ENCODE measurements around the gene LRCH2.

The LRCH2 gene, protein sequence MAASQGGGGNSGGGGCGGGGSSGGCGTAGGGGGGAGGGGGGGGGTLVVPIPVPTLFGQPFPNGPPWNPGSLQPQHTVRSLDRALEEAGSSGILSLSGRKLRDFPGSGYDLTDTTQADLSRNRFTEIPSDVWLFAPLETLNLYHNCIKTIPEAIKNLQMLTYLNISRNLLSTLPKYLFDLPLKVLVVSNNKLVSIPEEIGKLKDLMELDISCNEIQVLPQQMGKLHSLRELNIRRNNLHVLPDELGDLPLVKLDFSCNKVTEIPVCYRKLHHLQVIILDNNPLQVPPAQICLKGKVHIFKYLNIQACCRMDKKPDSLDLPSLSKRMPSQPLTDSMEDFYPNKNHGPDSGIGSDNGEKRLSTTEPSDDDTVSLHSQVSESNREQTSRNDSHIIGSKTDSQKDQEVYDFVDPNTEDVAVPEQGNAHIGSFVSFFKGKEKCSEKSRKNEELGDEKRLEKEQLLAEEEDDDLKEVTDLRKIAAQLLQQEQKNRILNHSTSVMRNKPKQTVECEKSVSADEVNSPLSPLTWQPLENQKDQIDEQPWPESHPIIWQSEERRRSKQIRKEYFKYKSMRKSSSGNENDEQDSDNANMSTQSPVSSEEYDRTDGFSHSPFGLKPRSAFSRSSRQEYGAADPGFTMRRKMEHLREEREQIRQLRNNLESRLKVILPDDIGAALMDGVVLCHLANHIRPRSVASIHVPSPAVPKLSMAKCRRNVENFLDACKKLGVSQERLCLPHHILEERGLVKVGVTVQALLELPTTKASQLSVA

DNA sequence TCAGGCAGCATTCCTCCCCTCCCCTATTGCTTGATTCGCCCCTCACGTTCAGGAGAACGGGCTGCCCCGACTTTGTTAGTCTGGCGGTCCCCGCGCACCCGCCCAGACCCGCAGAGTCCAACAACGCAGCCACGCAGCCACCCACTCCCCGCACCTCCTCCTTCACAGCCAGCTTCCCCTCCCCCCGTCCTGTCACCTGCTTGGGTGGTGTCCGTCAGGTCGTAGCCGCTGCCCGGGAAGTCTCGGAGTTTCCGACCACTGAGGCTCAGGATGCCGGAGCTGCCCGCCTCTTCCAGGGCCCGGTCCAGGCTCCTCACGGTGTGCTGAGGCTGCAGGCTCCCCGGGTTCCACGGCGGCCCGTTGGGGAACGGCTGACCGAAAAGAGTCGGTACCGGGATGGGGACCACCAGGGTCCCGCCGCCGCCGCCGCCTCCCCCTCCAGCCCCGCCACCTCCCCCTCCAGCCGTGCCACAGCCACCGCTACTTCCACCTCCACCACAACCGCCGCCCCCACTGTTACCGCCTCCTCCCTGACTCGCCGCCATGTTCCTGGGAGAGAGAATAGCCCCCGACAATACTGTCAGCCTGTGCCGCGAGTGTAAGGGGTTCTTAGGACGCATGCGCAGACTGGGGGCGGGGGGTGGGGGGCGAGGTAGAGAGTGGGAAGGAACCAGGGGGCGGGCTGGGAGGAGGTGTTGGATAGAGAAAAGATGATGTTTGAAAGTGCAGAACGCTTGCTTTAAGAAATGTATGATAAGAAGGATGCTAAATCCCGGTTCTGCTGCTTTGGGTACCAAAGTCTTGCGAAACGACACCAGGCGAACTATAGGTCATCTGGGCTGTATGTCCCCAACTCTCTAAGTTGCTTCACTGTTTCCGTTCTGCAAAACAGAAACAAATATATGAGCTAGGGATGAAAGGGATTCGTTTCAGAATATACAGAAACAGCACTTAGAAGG lies at the start of gene LRCH2:
Gene LRCH2, minus strand, starts transcription at position 600 of the 959 bp plus-strand sequence. Its CDS starts 55 bp downstream, at position 545.
- TF ChIP-seq GATA2 (IDR thresholded peaks at IDR 0.05; ENCODE audit: low read depth, low read length) (no peak), GATA3 (IDR thresholded peaks at IDR 0.05; ENCODE audit: low read depth, low read length) (no peak)

DNA sequence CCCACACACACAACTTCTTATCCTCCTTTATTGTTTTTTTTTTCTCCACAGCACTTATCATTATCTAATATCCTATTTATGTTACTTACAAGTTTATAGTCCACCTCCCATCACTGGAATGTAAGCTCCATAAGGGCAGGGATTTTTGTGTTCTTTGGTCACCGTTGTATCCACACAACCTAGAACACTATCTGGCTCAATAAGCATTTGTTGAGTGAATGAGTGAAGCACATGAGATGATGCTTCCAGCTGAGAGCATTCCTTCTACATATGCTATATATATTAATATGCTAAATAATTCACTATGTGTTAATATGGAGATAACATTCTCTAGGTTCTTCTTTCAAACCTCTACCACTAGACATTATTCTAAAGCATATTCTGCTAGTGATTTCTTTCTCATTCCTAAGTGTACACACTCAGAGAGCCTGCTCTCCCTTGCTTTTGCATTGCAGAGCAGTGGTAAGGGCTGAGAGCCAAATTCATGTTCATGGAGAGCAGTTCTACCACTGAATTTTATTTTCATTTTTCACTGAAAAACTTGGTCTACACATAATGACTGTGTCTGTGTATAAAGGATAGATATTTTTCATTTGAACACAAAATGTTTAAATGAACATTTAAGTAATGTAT lies 35.3 kb upstream of the LRCH2 start:
- TF ChIP-seq GATA2 (IDR thresholded peaks at IDR 0.05; ENCODE audit: low read depth, low read length), result no peak
- no peak for TF ChIP-seq GATA3 (IDR thresholded peaks at IDR 0.05; ENCODE audit: low read depth, low read length)

DNA sequence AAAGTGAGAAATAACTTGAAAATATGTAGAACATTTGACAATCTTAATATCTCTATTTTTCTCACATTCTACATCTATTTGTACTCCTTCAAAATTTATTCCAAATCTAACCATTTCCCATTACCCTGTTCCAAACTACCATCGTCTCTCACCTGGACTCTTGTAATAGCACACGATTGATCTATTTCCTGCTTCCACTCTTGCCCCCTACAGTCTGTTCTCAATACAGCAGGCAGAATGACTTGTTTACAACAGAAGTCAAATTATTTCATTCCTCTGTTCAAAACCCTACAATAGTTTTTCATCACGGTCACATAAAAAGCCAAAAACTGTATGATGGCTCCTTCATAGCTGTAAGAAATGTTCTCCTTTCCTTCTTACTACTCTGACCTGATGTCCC lies 34.5 kb upstream of the LRCH2 start:
- TF ChIP-seq GATA3 (IDR thresholded peaks at IDR 0.05; ENCODE audit: low read depth, low read length), result no peak
- TF ChIP-seq GATA2 (IDR thresholded peaks at IDR 0.05; ENCODE audit: low read depth, low read length), result no peak

DNA sequence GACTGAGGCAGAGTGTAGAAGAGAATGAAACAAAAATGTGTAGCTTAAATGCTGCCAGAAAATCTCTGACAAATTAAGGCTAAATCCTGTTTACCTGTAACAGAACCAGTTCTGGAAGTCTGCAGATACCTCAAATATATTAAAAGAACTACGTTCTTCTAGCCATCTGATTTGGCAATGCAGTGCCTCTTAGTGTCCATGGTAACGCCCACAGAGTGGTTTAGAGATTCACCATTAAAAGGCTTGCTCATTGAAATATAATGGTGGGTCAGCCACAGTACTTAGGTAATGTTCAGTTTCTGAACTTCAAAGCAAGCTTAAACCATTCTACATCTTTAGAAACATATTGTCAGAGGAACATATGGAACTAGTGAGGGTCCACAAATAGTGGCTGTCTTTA lies 32.4 kb upstream of the LRCH2 start:
- no peak for TF ChIP-seq GATA3 (IDR thresholded peaks at IDR 0.05; ENCODE audit: low read depth, low read length)
- no peak for TF ChIP-seq GATA2 (IDR thresholded peaks at IDR 0.05; ENCODE audit: low read depth, low read length)

DNA sequence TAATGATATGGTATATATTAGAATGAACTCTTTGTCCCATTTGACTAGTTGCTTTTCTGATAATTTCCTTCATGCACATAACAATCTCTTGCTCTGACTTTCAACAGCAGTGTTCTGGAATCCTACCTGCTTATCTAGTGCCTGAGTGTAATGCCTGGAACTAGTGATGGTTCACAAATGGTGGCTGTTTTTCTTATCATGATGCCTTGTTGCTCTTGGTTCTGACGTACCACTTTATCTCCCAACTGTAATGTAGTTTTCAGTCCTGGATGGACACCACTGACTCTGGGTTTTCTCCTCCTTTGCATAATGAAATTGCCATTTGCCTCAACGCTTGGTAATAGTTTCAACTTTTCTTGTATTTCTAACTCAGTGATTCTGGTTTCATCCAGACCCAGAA lies 30.1 kb upstream of the LRCH2 start:
- peak; percentile 60; the same call in 1 of the 2 replicates for TF ChIP-seq GATA3 (IDR thresholded peaks at IDR 0.05; ENCODE audit: low read depth, low read length)
- peak; percentile 46; the same call in 1 of the 2 replicates for TF ChIP-seq GATA2 (IDR thresholded peaks at IDR 0.05; ENCODE audit: low read depth, low read length)

DNA sequence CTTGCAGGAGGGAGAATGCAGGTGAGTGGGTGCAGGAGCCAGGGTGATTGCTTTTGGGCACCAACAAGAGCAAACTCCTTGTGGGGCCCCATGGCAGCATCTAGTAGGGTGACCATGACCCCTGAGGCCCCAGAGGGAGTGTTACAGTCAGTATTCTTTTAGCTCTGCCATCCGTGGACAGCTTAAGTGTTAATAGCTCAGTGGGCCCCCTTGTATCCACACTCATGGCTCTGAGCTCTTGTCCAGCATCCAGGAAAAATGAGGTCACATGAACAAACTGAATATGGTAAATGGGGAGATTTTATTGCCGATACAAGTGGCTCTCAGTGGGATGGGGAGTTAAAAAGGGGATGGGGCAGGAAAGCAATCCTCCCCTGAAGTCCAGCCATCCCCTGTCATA lies 27.3 kb upstream of the LRCH2 start:
- TF ChIP-seq GATA3 (IDR thresholded peaks at IDR 0.05; ENCODE audit: low read depth, low read length) (no peak), GATA2 (IDR thresholded peaks at IDR 0.05; ENCODE audit: low read depth, low read length) (no peak)

DNA sequence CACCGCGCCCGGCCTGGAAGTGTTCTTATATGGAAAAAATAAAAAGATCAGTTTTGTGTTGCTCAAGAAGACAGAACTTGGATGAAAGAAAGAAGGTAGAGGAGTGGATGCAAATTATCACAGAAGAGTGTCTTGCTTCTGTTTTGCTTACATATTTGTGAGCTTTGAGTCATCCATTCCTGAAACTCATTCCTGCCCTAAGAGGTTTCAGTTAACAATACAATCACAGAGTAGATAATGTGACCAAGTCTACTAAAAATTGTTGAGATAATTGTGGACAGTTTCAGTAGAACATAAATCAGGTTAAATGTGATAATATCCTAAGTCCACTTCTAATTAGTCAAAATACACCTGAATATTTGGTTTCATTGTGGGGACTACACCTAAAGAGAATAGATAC lies 26.4 kb upstream of the LRCH2 start:
- no peak for TF ChIP-seq GATA3 (IDR thresholded peaks at IDR 0.05; ENCODE audit: low read depth, low read length)
- no peak for TF ChIP-seq GATA2 (IDR thresholded peaks at IDR 0.05; ENCODE audit: low read depth, low read length)

DNA sequence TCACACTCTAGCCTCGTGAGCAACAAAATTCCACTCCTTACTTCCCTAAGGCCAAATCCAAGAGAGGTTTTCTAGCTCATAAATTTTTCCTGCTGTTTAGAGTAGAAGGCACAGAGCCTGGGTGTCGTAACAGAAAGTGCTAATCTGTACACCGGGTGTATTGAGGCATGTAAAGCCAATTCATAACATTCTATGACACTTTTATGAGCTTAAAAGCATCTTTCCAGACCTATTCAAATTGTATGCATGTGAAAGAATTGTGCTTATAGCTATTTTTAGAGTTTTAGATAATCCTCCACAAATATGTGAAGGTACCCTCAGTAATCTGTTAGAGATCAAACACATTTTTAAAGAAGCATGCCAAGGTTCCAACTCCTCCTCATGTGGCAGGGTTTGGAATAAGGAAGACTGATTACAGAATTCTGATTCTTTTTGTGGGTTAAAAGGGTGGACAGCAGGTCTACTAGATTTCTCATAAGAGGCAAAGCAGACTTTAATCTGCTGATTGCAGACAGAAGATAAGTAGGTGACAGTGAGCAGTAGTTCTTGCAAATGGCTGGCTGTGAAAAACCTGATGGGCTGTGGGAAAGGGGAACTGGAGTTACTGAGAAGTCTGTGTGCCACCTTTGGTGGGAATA lies 25.5 kb upstream of the LRCH2 start:
- no peak for TF ChIP-seq GATA2 (IDR thresholded peaks at IDR 0.05; ENCODE audit: low read depth, low read length)
- no peak for TF ChIP-seq GATA3 (IDR thresholded peaks at IDR 0.05; ENCODE audit: low read depth, low read length)

DNA sequence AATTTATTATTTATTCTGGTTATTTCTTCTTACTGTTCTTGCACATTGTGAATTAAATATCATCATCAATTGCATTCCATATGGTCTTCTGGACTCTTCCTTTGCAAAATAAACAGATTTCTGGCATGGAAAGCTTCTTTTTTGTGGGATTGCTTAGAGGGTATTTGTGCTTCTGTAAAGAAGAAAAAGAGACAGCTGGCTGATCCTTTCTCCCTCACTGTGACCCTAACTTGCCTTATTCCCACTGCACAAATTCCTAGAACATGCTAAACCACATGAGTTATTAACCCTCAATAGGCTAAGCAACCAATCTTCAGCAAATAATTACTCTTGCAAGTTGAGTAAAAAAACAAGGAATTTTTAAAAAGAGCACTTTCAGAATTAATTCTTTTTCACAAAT lies 23.8 kb upstream of the LRCH2 start:
- TF ChIP-seq GATA3 (IDR thresholded peaks at IDR 0.05; ENCODE audit: low read depth, low read length), result no peak
- TF ChIP-seq GATA2 (IDR thresholded peaks at IDR 0.05; ENCODE audit: low read depth, low read length), result no peak

DNA sequence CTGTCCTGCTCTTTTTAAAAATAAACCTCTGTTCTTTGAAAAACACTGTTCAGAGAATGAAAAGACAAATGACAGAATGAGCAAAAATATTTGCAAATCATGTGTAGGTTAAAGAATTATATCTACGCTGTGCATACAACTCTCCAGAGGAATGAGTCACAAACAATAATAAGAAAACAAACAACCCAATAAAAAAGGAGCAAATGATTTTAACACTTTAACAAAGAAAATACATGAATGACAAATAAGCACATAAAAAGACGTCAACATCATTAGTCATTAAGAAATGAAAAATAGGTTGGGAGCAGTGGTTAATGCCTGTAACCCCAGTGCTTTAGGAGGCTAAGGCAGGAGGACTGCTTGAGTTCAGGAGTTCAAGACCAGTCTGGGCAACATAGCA lies 21.1 kb upstream of the LRCH2 start:
- TF ChIP-seq GATA2 (IDR thresholded peaks at IDR 0.05; ENCODE audit: low read depth, low read length) (no peak), GATA3 (IDR thresholded peaks at IDR 0.05; ENCODE audit: low read depth, low read length) (no peak)

DNA sequence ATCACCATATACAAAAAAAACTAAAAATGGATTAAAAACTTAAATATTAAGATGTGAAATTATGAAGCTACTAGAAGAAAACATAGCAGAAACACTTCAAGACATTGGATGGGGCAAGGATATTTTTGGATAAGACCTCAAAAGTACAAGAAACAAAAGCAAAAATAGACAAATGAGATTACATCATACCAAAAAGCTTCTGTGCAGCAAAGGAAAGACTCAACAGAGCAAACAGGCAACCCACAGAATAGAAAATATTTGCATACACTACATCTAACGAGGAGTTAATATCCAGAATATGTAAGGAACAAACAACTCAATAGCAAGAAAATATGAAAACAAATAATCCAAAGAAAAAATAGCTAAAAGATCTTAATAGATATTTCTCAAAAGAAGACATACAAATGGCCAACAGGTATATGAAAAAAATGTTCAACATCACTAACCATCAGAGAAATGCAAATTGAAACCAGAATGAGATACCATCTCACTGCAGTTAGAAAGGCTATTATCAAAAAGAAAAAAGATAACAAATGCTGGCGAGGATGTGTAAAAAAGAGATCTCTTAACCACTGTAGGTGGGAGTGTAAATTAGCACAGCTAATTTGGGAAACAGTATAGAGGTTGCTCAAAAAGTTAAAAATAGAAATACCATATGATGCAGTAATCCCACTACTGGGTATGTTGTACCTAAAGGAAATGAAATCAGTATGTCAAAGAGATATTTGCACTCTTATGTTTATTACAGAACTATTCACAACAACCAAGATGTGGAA lies 17.8 kb upstream of the LRCH2 start:
- TF ChIP-seq GATA3 (IDR thresholded peaks at IDR 0.05; ENCODE audit: low read depth, low read length), result no peak
- no peak for TF ChIP-seq GATA2 (IDR thresholded peaks at IDR 0.05; ENCODE audit: low read depth, low read length)

DNA sequence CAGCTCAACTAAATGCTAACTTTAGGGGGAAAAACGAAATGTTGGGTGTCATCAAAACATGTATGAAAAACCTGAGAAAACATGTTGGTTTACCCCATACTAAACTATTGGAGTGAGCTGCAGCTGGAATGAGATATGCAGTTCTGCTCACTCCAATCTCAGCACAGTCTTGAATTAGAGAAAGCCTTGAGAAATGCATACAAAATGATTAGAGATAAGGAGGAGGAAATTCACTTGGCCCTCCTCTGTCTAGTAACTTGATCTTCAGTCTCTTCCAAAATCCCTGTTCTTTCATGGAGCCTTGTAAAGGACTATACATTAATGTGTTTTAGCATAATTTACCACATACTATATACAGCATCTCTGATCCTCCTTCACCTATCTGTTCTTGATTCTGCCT lies 3.2 kb upstream of the LRCH2 start:
- no peak for TF ChIP-seq GATA2 (IDR thresholded peaks at IDR 0.05; ENCODE audit: low read depth, low read length)
- no peak for TF ChIP-seq GATA3 (IDR thresholded peaks at IDR 0.05; ENCODE audit: low read depth, low read length)

All from SH-SY5Y (cell line).